LNCAP (cell line): Measurements from ENCODE around the gene SORBS1.

Source experiments
- CTCF ChIP-seq: fragments of 450-650 bp; IDR thresholded peaks from 2 replicates; pipeline ENCODE4 v1.5.1; 2017; ENCODE audit warnings: mild to moderate bottlenecking

SORBS1 gene

GRCh38 chr10:95319239-95319638 lies 241.9 kb downstream of the SORBS1 start:
- no peak for TF ChIP-seq CTCF

GRCh38 chr10:95315509-95315908 lies 245.7 kb downstream of the SORBS1 start:
- no peak for TF ChIP-seq CTCF

GRCh38 chr10:95314192-95314918 lies 246.8 kb downstream of the SORBS1 start:
- TF ChIP-seq CTCF = no peak

- TF ChIP-seq CTCF = no peak
These were observed 248.1 kb downstream of the SORBS1 start for GRCh38 chr10:95312986-95313495.

GRCh38 chr10:95312257-95312656 lies 248.9 kb downstream of the SORBS1 start:
- TF ChIP-seq CTCF = no peak

- no peak for TF ChIP-seq CTCF
These were observed 251.2 kb downstream of the SORBS1 start for GRCh38 chr10:95309958-95310357.

- TF ChIP-seq CTCF = no peak
These were observed 252.5 kb downstream of the SORBS1 start for GRCh38 chr10:95308389-95309302.
